Neural crest cell (in vitro differentiated cells): Measurements from ENCODE around the gene CHAT. TPM values are rescaled to one million over a fixed set of nuclear protein-coding genes. Genes with fewer than 3 reads are reported as not detected.

ENCODE experiments used
- DNase-seq: peaks from one replicate; pipeline ENCODE4 v3.0.0; 2021; ENCODE audit warnings: low read depth, mixed read lengths, low spot score
- H3K27ac Mint-ChIP-seq: one replicate; pipeline ENCODE4 v1.8.0; 2021; ENCODE audit warnings: mild to moderate bottlenecking, mixed read lengths; ENCODE audit not compliant: unreplicated experiment
- H3K27me3 Mint-ChIP-seq: 2 replicates; pipeline ENCODE4 v1.8.0; 2021; ENCODE audit warnings: low read depth, mild to moderate bottlenecking, mixed read lengths
- H3K36me3 Mint-ChIP-seq: 2 replicates; pipeline ENCODE4 v1.8.0; 2021; ENCODE audit warnings: low read depth, mild to moderate bottlenecking, mixed read lengths
- H3K4me1 Mint-ChIP-seq: 2 replicates; pipeline ENCODE4 v1.8.0; 2021; ENCODE audit warnings: mixed read lengths
- H3K4me3 Mint-ChIP-seq: one replicate; pipeline ENCODE4 v1.8.0; 2021; ENCODE audit warnings: mild to moderate bottlenecking, mixed read lengths
- H3K9me3 Mint-ChIP-seq: 2 replicates; pipeline ENCODE4 v1.8.0; 2021; ENCODE audit warnings: mixed read lengths
- CTCF ChIP-seq: fragments of 200-600 bp; sonication (generic); conservative IDR thresholded peaks from 2 replicates; pipeline ENCODE4 v1.5.0; 2021; ENCODE audit warnings: antibody characterized with exemption, mild to moderate bottlenecking
- total RNA-seq: library from RNA; stranded (reverse); gene quantifications from 2 replicates; pipeline ENCODE4 v1.2.1, GENCODE V29; 2021

The CHAT gene
- total RNA-seq, 1 donor from 2014 or later = 2.7 TPM

DNA sequence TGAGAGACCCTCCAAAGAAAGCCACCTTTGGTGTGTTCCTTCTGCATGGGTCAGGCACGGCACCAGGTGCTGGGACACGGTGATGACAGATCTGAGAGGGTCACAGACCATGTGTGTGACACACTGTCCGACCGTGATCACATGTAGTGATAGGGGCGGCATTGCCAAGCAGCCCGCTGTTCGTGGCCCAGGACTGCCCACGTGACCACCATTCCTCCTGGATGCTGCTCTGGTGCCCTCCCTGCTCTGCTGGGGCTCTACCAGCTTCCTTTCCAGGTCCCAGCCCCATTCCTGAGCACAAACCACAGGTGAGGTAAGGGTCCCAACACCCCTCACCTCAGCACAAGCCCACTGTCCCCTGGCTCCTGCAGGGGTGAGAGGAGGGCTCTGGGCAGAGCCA lies 13.8 kb upstream of the CHAT start:
- peaks cover 55% of the 10 kb centered on the region for H3K27me3 Mint-ChIP-seq
- DNase-seq = no peak
- TF ChIP-seq CTCF = no peak
- H3K36me3 Mint-ChIP-seq = no peaks in the 10 kb centered on the region
- no peak overlapping the region for H3K27ac Mint-ChIP-seq
- no peaks in the 10 kb centered on the region for H3K4me1 Mint-ChIP-seq
- H3K4me3 Mint-ChIP-seq = no peak overlapping the region
- H3K9me3 Mint-ChIP-seq = no peaks in the 10 kb centered on the region

DNA sequence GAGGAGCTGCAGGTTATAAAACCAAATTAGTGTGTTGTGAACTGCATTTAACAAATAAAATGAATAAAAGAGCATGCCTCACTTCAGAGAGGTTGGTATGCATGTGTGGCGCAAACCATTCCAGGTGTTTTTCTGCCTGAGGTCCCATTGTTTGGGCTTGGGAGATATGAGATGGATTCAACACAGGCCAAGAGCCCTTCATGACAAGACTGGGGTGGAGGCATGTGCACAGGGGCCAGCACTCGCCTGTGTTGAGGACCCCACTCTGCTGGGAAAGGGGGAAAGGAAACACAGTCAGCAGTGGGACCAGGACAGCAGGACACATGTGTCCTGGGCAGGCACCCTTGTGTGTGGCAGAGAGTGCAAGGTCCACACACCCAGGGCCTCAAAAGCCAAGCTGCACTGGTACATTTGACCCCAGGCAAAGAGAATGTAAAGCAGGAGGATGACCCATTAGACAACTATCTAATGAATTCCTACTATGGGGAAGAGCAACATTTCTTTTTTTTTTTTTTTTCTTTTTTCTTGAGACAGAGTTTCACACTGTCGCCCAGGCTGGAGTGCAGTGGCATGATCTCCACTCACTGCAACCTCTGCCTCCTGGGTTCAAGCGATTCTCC lies 12.9 kb upstream of the CHAT start:
- H3K27ac Mint-ChIP-seq = no peak overlapping the region
- no peaks in the 10 kb centered on the region for H3K4me1 Mint-ChIP-seq
- H3K4me3 Mint-ChIP-seq = no peak overlapping the region
- H3K27me3 Mint-ChIP-seq = peaks cover 62% of the 10 kb centered on the region
- no peaks in the 10 kb centered on the region for H3K36me3 Mint-ChIP-seq
- DNase-seq = no peak
- H3K9me3 Mint-ChIP-seq = no peaks in the 10 kb centered on the region
- TF ChIP-seq CTCF = no peak

DNA sequence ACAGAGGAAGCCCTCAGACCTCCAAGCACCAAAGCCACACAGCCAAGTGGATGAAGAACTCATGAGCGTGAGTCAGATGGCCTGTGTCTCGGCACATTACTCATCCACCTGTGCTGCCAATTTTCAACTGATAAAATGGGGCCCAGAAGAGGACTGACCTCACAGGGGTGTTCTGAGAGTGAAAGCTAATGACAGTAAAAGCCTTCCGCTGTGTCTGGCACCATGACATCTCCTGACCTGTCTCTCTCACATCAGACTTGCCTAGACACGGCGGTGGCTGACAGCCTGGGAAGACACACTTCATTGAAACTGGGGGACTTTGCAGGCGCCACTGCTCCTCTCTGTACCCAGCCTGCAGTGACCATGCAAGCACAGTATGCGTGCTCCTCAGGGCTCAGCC lies 12.0 kb upstream of the CHAT start:
- H3K27me3 Mint-ChIP-seq = peaks cover 67% of the 10 kb centered on the region
- no peaks in the 10 kb centered on the region for H3K36me3 Mint-ChIP-seq
- no peak overlapping the region for H3K4me3 Mint-ChIP-seq
- H3K4me1 Mint-ChIP-seq = peaks cover 3% of the 10 kb centered on the region
- no peak for DNase-seq
- no peak for TF ChIP-seq CTCF
- no peak overlapping the region for H3K27ac Mint-ChIP-seq
- no peaks in the 10 kb centered on the region for H3K9me3 Mint-ChIP-seq

DNA sequence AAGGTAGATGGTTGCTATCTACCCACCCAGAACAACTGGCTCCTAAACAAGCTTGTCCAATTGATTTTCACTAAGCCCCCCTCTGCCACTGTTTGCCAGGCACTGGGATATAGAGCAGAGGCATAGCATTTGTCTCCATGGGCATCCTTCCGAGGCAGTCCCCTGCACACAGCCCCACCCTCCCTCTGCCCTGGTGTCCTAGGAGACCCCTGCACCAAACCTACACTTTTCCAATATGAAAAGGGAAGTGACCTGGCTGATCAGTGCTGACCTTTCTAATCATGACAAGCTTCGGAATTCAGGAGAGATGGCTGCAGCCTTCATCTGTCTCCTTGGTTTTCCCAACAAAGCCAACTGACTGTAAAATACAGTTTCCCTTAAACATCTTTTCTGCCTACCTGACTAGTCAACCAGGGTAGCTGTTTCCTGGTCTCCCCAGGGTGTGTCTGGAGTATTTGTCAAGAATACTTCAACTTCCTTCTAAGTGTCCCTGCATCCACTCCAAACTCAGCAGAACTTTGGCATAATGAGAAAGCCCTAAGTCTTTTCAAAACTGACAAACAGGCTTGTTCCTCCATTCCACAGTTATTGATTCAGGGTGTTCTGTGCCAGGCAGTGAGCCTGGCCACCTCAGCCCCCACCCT lies 11.3 kb upstream of the CHAT start:
- no peak for TF ChIP-seq CTCF
- Mint-ChIP-seq H3K36me3 (no peaks in the 10 kb centered on the region), H3K4me3 (no peak overlapping the region), H3K27me3 (peaks cover 68% of the 10 kb centered on the region), H3K27ac (no peak overlapping the region), H3K9me3 (no peaks in the 10 kb centered on the region), H3K4me1 (peaks cover 9% of the 10 kb centered on the region)
- no peak for DNase-seq

GRCh38 chr10:49605216-49605938 lies 8.5 kb upstream of the CHAT start:
- Mint-ChIP-seq H3K9me3 (no peaks in the 10 kb centered on the region), H3K4me1 (peaks cover 21% of the 10 kb centered on the region), H3K36me3 (no peaks in the 10 kb centered on the region), H3K27me3 (peaks cover 91% of the 10 kb centered on the region), H3K27ac (no peak overlapping the region), H3K4me3 (no peak overlapping the region)
- DNase-seq = no peak
- no peak for TF ChIP-seq CTCF
